SU-DHL-6 (cell line): ENCODE measurements around the gene CDC42BPA.

Experiments
- EZH2phosphoT487 ChIP-seq: fragments of 200-600 bp; sonication (generic), shearing (Covaris generic); conservative IDR thresholded peaks from 2 replicates; pipeline ENCODE4 v1.6.1; 2018; ENCODE audit warnings: mild to moderate bottlenecking, antibody characterized with exemption, low read length, moderate library complexity, mixed read lengths
- TF ChIP-seq, protein P1 (sequence below): fragments of 200-600 bp; sonication (generic); IDR thresholded peaks from one replicate; pipeline ENCODE4 v1.5.1; 2017; ENCODE audit warnings: antibody characterized with exemption, mild to moderate bottlenecking, low read length, moderate library complexity; ENCODE audit not compliant: insufficient read depth, poor library complexity, severe bottlenecking

DNA sequence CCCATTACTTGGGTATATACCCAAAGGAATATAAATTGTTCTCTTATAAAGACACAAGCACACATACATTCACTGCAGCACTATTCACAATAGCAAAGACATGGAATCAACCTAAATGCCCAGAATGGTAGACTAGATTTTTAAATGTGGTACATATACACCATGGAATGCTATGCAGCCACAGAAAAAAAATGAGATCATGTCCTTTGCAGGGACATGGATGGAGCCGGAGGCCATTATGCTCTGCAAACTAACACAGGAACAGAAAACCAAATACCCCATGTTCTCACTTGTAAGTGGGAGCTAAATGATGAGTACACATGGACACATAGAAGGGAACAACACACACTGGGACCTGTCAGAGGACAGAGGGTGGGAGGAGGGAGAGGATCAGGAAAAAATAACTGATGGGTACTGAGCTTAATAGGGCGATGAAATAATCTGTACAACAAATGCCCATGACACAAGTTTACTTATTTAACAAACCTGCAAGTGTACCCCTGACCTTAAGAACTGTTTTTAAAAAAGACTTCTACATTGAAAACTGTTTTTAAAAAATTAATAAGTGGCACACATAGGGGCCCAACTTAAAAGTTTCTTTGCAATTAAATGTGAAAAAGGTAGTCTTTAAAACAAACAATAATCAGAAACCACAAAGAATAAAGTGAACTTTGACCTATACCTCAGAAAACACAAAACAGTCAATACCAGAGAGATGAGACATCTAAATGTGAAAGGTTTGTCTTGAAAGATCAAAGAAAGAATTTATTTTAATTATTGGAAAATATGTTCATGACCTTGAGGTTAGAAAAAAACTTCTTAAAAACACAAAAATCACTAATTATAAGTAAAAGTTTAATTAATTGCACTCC lies 75.2 kb downstream of the CDC42BPA start:
- TF ChIP-seq, protein P1, sequence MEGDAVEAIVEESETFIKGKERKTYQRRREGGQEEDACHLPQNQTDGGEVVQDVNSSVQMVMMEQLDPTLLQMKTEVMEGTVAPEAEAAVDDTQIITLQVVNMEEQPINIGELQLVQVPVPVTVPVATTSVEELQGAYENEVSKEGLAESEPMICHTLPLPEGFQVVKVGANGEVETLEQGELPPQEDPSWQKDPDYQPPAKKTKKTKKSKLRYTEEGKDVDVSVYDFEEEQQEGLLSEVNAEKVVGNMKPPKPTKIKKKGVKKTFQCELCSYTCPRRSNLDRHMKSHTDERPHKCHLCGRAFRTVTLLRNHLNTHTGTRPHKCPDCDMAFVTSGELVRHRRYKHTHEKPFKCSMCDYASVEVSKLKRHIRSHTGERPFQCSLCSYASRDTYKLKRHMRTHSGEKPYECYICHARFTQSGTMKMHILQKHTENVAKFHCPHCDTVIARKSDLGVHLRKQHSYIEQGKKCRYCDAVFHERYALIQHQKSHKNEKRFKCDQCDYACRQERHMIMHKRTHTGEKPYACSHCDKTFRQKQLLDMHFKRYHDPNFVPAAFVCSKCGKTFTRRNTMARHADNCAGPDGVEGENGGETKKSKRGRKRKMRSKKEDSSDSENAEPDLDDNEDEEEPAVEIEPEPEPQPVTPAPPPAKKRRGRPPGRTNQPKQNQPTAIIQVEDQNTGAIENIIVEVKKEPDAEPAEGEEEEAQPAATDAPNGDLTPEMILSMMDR: no peak
- TF ChIP-seq EZH2phosphoT487: no peak
